Activated CD4-positive, alpha-beta memory T cell treated with anti-CD3 and anti-CD28 coated beads, Interleukin-2, amount 10 ng/mL, durations not matched to agents 7 days and 5 days (primary cell): Measurements from ENCODE around the gene TNFRSF6B. TPM values are rescaled to one million over a fixed set of nuclear protein-coding genes. Genes with fewer than 3 reads are reported as not detected.

Experiments used
- CTCF ChIA-PET: fragments of 350-600 bp; sonication (Branson Sonifier 250); formaldehyde crosslinking; loops from one replicate; lab custom pipeline; 2021; ENCODE audit warnings: antibody characterized with exemption, inconsistent platforms; lab: Charles Lee
- POLR2A ChIA-PET: fragments of 350-600 bp; sonication (Branson Sonifier 250); formaldehyde crosslinking; loops from one replicate; lab custom pipeline; 2021; ENCODE audit warnings: antibody characterized with exemption; lab: Charles Lee
- DNase-seq: peaks from one replicate; pipeline ENCODE4 v3.0.0-alpha.2; 2020
- H3K27ac Mint-ChIP-seq: one replicate; pipeline ENCODE4 v1.8.0; 2021; ENCODE audit warnings: mild to moderate bottlenecking, mixed read lengths
- H3K27me3 Mint-ChIP-seq: one replicate; pipeline ENCODE4 v1.8.0; 2021; ENCODE audit warnings: mixed read lengths
- H3K36me3 Mint-ChIP-seq: one replicate; pipeline ENCODE4 v1.8.0; 2021; ENCODE audit warnings: low read depth, mixed read lengths
- H3K4me1 Mint-ChIP-seq: one replicate; pipeline ENCODE4 v1.8.0; 2021; ENCODE audit warnings: mixed read lengths
- H3K4me3 Mint-ChIP-seq: one replicate; pipeline ENCODE4 v1.8.0; 2021; ENCODE audit warnings: mild to moderate bottlenecking, mixed read lengths
- H3K9me3 Mint-ChIP-seq: one replicate; pipeline ENCODE4 v1.8.0; 2021; ENCODE audit warnings: mixed read lengths
- total RNA-seq, 2 experiments: library from RNA; stranded (reverse); gene quantifications; one replicate each; pipeline ENCODE4 v1.2.3, GENCODE V29; 2021

Gene TNFRSF6B
- total RNA-seq, 2 experiments from 2014 or later: not detected

GRCh38 chr20:63734946-63735858 lies 38.8 kb downstream of the TNFRSF6B start:
- peaks cover 27% of the 10 kb centered on the region for H3K4me1 Mint-ChIP-seq
- H3K9me3 Mint-ChIP-seq: no peaks in the 10 kb centered on the region
- no peak for DNase-seq
- no peaks in the 10 kb centered on the region for H3K27me3 Mint-ChIP-seq
- ChIA-PET POLR2A (interaction anchor here (0.7 to 7.3 kb wide), 15 partner anchors 6 to 307 kb away, joined by 3 to 120 read pairs (median 6); partner anchors contain the start of genes ARFRP1, PRPF6, RTEL1 and SAMD10), CTCF (interaction anchor here (0.6 to 3.1 kb wide), 7 partner anchors 10 to 77 kb away, joined by 3 to 35 read pairs (median 4); partner anchors contain the start of genes ARFRP1, RTEL1 and ZGPAT)
- H3K36me3 Mint-ChIP-seq: peaks cover 31% of the 10 kb centered on the region
- H3K27ac Mint-ChIP-seq: peak overlapping the region; percentile 95
- H3K4me3 Mint-ChIP-seq: peak overlapping the region; percentile 86

GRCh38 chr20:63735859-63736718 lies 39.6 kb downstream of the TNFRSF6B start, which contains the start of gene LIME1:
LIME1 (plus strand) TSS chr20:63736664; CDS start chr20:63737550, 886 bp downstream.
- ChIA-PET POLR2A (interaction anchor here (0.7 to 7.3 kb wide), 26 partner anchors 7 to 341 kb away, joined by 3 to 120 read pairs (median 5); partner anchors contain the start of genes ARFRP1, GMEB2, PPDPF and PRPF6), CTCF (interaction anchor here (0.7 to 3.1 kb wide), 10 partner anchors 11 to 240 kb away, joined by 3 to 35 read pairs (median 4); partner anchors contain the start of genes ARFRP1, PTK6, RTEL1 and ZGPAT)
- Mint-ChIP-seq H3K9me3 (no peaks in the 10 kb centered on the region), H3K27ac (peak within 1 kb of the TSS; percentile 95), H3K4me3 (peak within 1 kb of the TSS; percentile 86), H3K36me3 (peaks cover 29% of the 10 kb centered on the region), H3K27me3 (no peaks in the 10 kb centered on the region), H3K4me1 (peaks cover 27% of the 10 kb centered on the region)
- peak; percentile 87 for DNase-seq

GRCh38 chr20:63736893-63737694 lies 40.6 kb downstream of the TNFRSF6B start:
- H3K9me3 Mint-ChIP-seq: no peaks in the 10 kb centered on the region
- H3K36me3 Mint-ChIP-seq: peaks cover 32% of the 10 kb centered on the region
- DNase-seq: peak; percentile 75
- CTCF ChIA-PET: interaction anchor here (1.0 to 3.1 kb wide), 9 partner anchors 13 to 241 kb away, joined by 3 to 35 read pairs (median 5); partner anchors contain the start of genes ARFRP1, PTK6, RTEL1 and ZGPAT
- H3K27me3 Mint-ChIP-seq: no peaks in the 10 kb centered on the region
- H3K27ac Mint-ChIP-seq: peak overlapping the region; percentile 95
- H3K4me3 Mint-ChIP-seq: peak overlapping the region; percentile 86
- POLR2A ChIA-PET: interaction anchor here (0.5 to 7.3 kb wide), 25 partner anchors 8 to 1356 kb away, joined by 3 to 120 read pairs (median 5); partner anchors contain the start of genes ARFRP1, GMEB2, PPDPF and PTK6
- peaks cover 27% of the 10 kb centered on the region for H3K4me1 Mint-ChIP-seq

GRCh38 chr20:63737695-63737944 lies 41.2 kb downstream of the TNFRSF6B start:
- peak overlapping the region; percentile 86 for H3K4me3 Mint-ChIP-seq
- H3K9me3 Mint-ChIP-seq: no peaks in the 10 kb centered on the region
- POLR2A ChIA-PET: interaction anchor here (0.5 to 7.3 kb wide), 9 partner anchors 9 to 1357 kb away, joined by 3 to 120 read pairs (median 5); partner anchors contain the start of genes ARFRP1, TPD52L2 and ZGPAT
- peaks cover 32% of the 10 kb centered on the region for H3K36me3 Mint-ChIP-seq
- CTCF ChIA-PET: interaction anchor here (1.6 to 3.1 kb wide), 2 partner anchors 30 to 200 kb away, joined by 4 to 35 read pairs; partner anchors contain the start of genes ARFRP1 and ZGPAT
- no peaks in the 10 kb centered on the region for H3K27me3 Mint-ChIP-seq
- no peak for DNase-seq
- H3K4me1 Mint-ChIP-seq: peaks cover 27% of the 10 kb centered on the region
- H3K27ac Mint-ChIP-seq: peak overlapping the region; percentile 10

GRCh38 chr20:63737945-63738686 lies 41.7 kb downstream of the TNFRSF6B start:
- peak; percentile 45 for DNase-seq
- Mint-ChIP-seq H3K9me3 (no peaks in the 10 kb centered on the region), H3K27me3 (no peaks in the 10 kb centered on the region), H3K36me3 (peaks cover 32% of the 10 kb centered on the region), H3K4me1 (peaks cover 27% of the 10 kb centered on the region), H3K27ac (peak overlapping the region; percentile 49), H3K4me3 (peak overlapping the region; percentile 56)
- POLR2A ChIA-PET: interaction anchor here (1.0 to 7.3 kb wide), 9 partner anchors 9 to 201 kb away, joined by 3 to 120 read pairs (median 6); partner anchors contain the start of genes ARFRP1, PTK6, TNFRSF6B and TPD52L2
- CTCF ChIA-PET: interaction anchor here (1.3 to 3.1 kb wide), 3 partner anchors 30 to 200 kb away, joined by 4 to 35 read pairs (median 7); partner anchors contain the start of genes ARFRP1 and ZGPAT

GRCh38 chr20:63738687-63739129 lies 42.3 kb downstream of the TNFRSF6B start:
- DNase-seq: peak; percentile 57
- Mint-ChIP-seq H3K27me3 (no peaks in the 10 kb centered on the region), H3K4me3 (peak overlapping the region; percentile 56), H3K27ac (peak overlapping the region; percentile 49), H3K9me3 (no peaks in the 10 kb centered on the region), H3K36me3 (peaks cover 29% of the 10 kb centered on the region), H3K4me1 (peaks cover 23% of the 10 kb centered on the region)
- CTCF ChIA-PET: interaction anchor here (1.2 to 1.6 kb wide), 3 partner anchors 12 to 201 kb away, joined by 4 to 7 read pairs (median 5); partner anchors contain the start of genes ARFRP1 and ZGPAT
- POLR2A ChIA-PET: interaction anchor here (0.7 to 7.3 kb wide), 10 partner anchors 10 to 218 kb away, joined by 3 to 120 read pairs (median 6); partner anchors contain the start of genes ARFRP1, PTK6, TNFRSF6B and TPD52L2

- H3K27ac Mint-ChIP-seq: peak within 1 kb of the TSS; percentile 16
- peaks cover 24% of the 10 kb centered on the region for H3K36me3 Mint-ChIP-seq
- no peaks in the 10 kb centered on the region for H3K27me3 Mint-ChIP-seq
- peaks cover 18% of the 10 kb centered on the region for H3K4me1 Mint-ChIP-seq
- peak within 1 kb of the TSS; percentile 62 for H3K4me3 Mint-ChIP-seq
- POLR2A ChIA-PET: interaction anchor here (0.7 to 7.3 kb wide), 9 partner anchors 11 to 218 kb away, joined by 3 to 120 read pairs (median 6); partner anchors contain the start of genes ARFRP1, PTK6, TNFRSF6B and TPD52L2
- CTCF ChIA-PET: interaction anchor here (1.2 to 1.6 kb wide), 3 partner anchors 12 to 202 kb away, joined by 4 to 7 read pairs (median 5); partner anchors contain the start of genes ARFRP1 and ZGPAT
- no peaks in the 10 kb centered on the region for H3K9me3 Mint-ChIP-seq
- DNase-seq: peak; percentile 76
Observed at GRCh38 chr20:63739130-63740069, 42.9 kb downstream of the TNFRSF6B start, which contains the start of gene SLC2A4RG. SLC2A4RG (plus strand) TSS chr20:63739776; CDS start chr20:63739913, 137 bp downstream.

GRCh38 chr20:63740070-63740626 lies 43.7 kb downstream of the TNFRSF6B start:
- DNase-seq: peak; percentile 66
- peaks cover 21% of the 10 kb centered on the region for H3K36me3 Mint-ChIP-seq
- no peaks in the 10 kb centered on the region for H3K27me3 Mint-ChIP-seq
- H3K9me3 Mint-ChIP-seq: no peaks in the 10 kb centered on the region
- peaks cover 18% of the 10 kb centered on the region for H3K4me1 Mint-ChIP-seq
- ChIA-PET CTCF (interaction anchor here (1.1 to 2.4 kb wide), 4 partner anchors 10 to 234 kb away, joined by 3 to 16 read pairs (median 4); partner anchors contain the start of genes ARFRP1, TPD52L2 and ZGPAT), POLR2A (interaction anchor here (0.7 to 2.8 kb wide), 8 partner anchors 10 to 219 kb away, joined by 3 to 30 read pairs (median 4); partner anchors contain the start of genes ARFRP1, GMEB2, PPDPF and TPD52L2)
- H3K27ac Mint-ChIP-seq: peak overlapping the region; percentile 16
- H3K4me3 Mint-ChIP-seq: peak overlapping the region; percentile 62
